Omental fat pad (tissue), 4 donors: ENCODE results near the gene GBE1. TPM values are rescaled to one million over a fixed set of nuclear protein-coding genes. Genes with fewer than 3 reads are reported as not detected.
"Not testable (repeated sequence)": the region's sequence is repeated elsewhere in the genome, so short reads cannot be mapped to it uniquely, and the experiment has no call there.

ENCODE experiments used
- ATAC-seq: fragments of 150-250 bp; one replicate; pipeline ENCODE4 v1.9.1; 2016; ENCODE audit warnings: mild to moderate bottlenecking, moderate library complexity; ENCODE audit not compliant: low FRiP score
- DNase-seq: peaks from one replicate; pipeline ENCODE4 v3.0.0-alpha.2; 2019; ENCODE audit warnings: low spot score
- CTCF ChIP-seq, 3 donors: fragments of 450-650 bp; IDR thresholded peaks; one replicate each; pipeline ENCODE4 v1.5.1; 2016 to 2017; ENCODE audit warnings: antibody characterized with exemption in 3 of 3, mild to moderate bottlenecking in 3 of 3, moderate library complexity in 2 of 3
- total RNA-seq, 4 donors: library from RNA; depleted of rRNA; stranded (reverse); fragments of >200 nt; gene quantifications; one replicate each; pipeline ENCODE4 v1.1.0, GENCODE V29; 2016

Gene GBE1
- total RNA-seq, 4 donors from 2014 or later: 101 to 140 (median 118) TPM

DNA sequence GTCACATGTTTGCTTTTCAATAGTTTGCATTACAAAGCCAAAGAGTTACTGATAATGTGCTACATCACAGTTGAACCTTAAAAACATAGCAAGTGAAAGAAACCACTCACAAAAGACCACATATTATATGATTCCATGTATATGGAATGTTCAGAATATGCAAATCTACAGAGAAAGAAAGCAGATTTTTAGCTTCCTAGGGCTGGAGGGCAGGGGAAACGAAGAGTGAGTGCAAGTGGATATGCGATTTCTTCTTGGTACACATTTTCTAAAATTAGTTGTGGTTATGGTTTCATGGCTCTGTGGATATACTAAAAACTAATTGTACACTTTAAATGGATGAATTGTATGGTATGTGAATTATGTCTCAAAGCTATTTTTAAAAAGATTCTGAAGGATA lies 4.0 kb upstream of the GBE1 start:
- no peak for DNase-seq
- no peak for ATAC-seq
- no peak for TF ChIP-seq CTCF (IDR thresholded peaks at IDR 0.05)

- DNase-seq (no peak), ATAC-seq (no peak)
- no peak for TF ChIP-seq CTCF (IDR thresholded peaks at IDR 0.05)
These were observed 3.2 kb upstream of the GBE1 start for GRCh38 chr3:81764665-81765064.

DNA sequence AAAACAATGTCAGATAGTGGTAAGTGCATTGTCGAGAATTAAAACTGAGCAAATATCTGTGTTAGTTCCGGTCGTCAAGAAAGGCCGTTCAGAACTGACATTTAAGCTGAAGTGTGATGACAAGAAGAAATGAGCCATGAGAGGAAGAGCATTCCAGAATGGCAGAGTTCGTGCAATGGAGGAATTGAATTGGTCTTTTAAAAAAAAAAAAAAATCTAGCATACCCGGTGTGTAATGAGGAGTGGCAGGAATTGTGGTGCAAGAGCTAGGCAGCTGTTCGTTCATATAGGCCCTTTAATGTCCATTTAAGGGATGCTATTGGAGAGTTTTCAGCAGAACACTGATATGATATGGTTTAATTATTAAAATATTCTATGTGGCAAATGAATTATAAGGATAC lies 2.6 kb upstream of the GBE1 start:
- no peak for DNase-seq
- TF ChIP-seq CTCF (IDR thresholded peaks at IDR 0.05): no peak
- no peak for ATAC-seq

GRCh38 chr3:81763001-81763400 lies 1.6 kb upstream of the GBE1 start:
- no peak for TF ChIP-seq CTCF (IDR thresholded peaks at IDR 0.05)
- DNase-seq (no peak), ATAC-seq (no peak)

- ATAC-seq (no peak), DNase-seq (no peak)
- TF ChIP-seq CTCF (IDR thresholded peaks at IDR 0.05): no peak
These were observed 597 bp upstream of the GBE1 start for GRCh38 chr3:81761904-81762580.

DNA sequence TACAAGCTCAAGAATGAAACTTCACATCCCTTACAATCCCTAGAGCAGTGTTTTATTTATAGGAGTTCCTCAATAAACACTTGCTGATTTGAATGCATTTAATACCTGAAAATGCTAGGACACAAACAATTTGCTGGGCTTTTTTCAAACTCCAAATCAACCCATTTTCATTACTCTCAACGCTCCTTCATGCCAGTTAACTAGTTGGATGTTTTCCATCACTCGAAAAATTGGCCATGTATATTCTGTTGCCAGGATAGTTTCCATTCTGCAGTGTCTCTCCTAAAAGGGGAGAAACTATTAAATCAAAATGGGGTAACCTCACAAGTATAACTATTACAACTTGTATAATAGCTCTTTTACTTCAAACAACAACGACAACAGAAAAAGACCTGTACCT lies 1.2 kb downstream of the GBE1 start:
- no peak for DNase-seq
- TF ChIP-seq CTCF (IDR thresholded peaks at IDR 0.05): no peak
- no peak for ATAC-seq

- DNase-seq, ATAC-seq: not testable (repeated sequence)
These were observed 2.7 kb downstream of the GBE1 start for GRCh38 chr3:81758771-81759170.
